HepG2 (cell line): ENCODE measurements around the gene ATP6V0E1. TPM values are rescaled to one million over a fixed set of nuclear protein-coding genes. Genes with fewer than 3 reads are reported as not detected.
A peak's percentile ranks its signal among the peaks of the same experiment; 100 is the strongest.

Experiments used
- BCL3 ChIP-seq: sonication (generic); formaldehyde crosslinking; IDR thresholded peaks from 2 replicates; pipeline ENCODE4 v1.5.1; 2020; ENCODE audit warnings: mild to moderate bottlenecking, missing genetic modification reagents, moderate library complexity
- CBFB ChIP-seq: sonication (generic); formaldehyde crosslinking; IDR thresholded peaks from 2 replicates; pipeline ENCODE4 v1.4.0; 2020; ENCODE audit warnings: missing genetic modification reagents
- DMTF1 ChIP-seq: sonication (generic); formaldehyde crosslinking; IDR thresholded peaks from 2 replicates; pipeline ENCODE4 v1.4.0; 2020; ENCODE audit warnings: mild to moderate bottlenecking, missing genetic modification reagents
- FOXP4 ChIP-seq: sonication (generic); formaldehyde crosslinking; IDR thresholded peaks from 2 replicates; pipeline ENCODE4 v1.4.0; 2020; ENCODE audit warnings: missing genetic modification reagents
- GATAD1 ChIP-seq: IDR thresholded peaks from 2 replicates; pipeline ENCODE4 v1.6.1; 2016; ENCODE audit warnings: missing genetic modification reagents, missing compliant biosample characterization
- HNF4G ChIP-seq, 2 experiments: sonication (generic) in 1 of 2; formaldehyde crosslinking in 1 of 2; IDR thresholded peaks; 2 replicates each; pipeline versions ENCODE4 v1.4.0 to v1.6.1; 2011 to 2020; ENCODE audit warnings: borderline replicate concordance in 2 of 2, low read depth in 2 of 2, mild to moderate bottlenecking in 2 of 2, low read length in 1 of 2, missing genetic modification reagents in 1 of 2, moderate library complexity in 1 of 2
- PTBP1 ChIP-seq: fragments of 200-400 bp; formaldehyde crosslinking; IDR thresholded peaks from 2 replicates; pipeline ENCODE4 v1.6.1; 2018; ENCODE audit warnings: low read length, low read depth; ENCODE audit not compliant: poor library complexity, severe bottlenecking
- SNAPC5 ChIP-seq: sonication (generic); formaldehyde crosslinking; IDR thresholded peaks from 2 replicates; pipeline ENCODE4 v1.8.1; 2023; ENCODE audit warnings: mild to moderate bottlenecking, missing genetic modification reagents, borderline replicate concordance
- TCF12 ChIP-seq, 2 experiments: fragments of 450-650 bp in 1 of 2; sonication (generic) in 1 of 2; formaldehyde crosslinking in 1 of 2; IDR thresholded peaks; 2 replicates each; pipeline versions ENCODE4 v1.6.1 to v1.8.0; 2017 to 2022; ENCODE audit warnings: antibody characterized with exemption in 1 of 2, mild to moderate bottlenecking in 1 of 2, missing genetic modification reagents in 1 of 2, moderate library complexity in 1 of 2
- THAP8 ChIP-seq: sonication (generic); formaldehyde crosslinking; IDR thresholded peaks from 2 replicates; pipeline ENCODE4 v1.5.1; 2020; ENCODE audit warnings: missing genetic modification reagents, mild to moderate bottlenecking, borderline replicate concordance
- THYN1 ChIP-seq: sonication (generic); formaldehyde crosslinking; IDR thresholded peaks from 2 replicates; pipeline ENCODE4 v1.8.1; 2023; ENCODE audit warnings: low read depth, mild to moderate bottlenecking, moderate library complexity, missing genetic modification reagents, borderline replicate concordance
- YEATS4 ChIP-seq: sonication (generic); formaldehyde crosslinking; IDR thresholded peaks from 2 replicates; pipeline ENCODE4 v1.4.0; 2020; ENCODE audit warnings: missing genetic modification reagents, borderline replicate concordance
- ZNF17 ChIP-seq: sonication (generic); formaldehyde crosslinking; IDR thresholded peaks from 2 replicates; pipeline ENCODE4 v1.5.0; 2020; ENCODE audit warnings: mild to moderate bottlenecking, missing genetic modification reagents
- ZNF44 ChIP-seq: sonication (generic); formaldehyde crosslinking; IDR thresholded peaks from 2 replicates; pipeline ENCODE4 v1.5.1; 2020; ENCODE audit warnings: mild to moderate bottlenecking, missing genetic modification reagents
- ZNF570 ChIP-seq: sonication (generic); formaldehyde crosslinking; IDR thresholded peaks from 2 replicates; pipeline ENCODE4 v1.4.0; 2020; ENCODE audit warnings: mild to moderate bottlenecking, missing genetic modification reagents, borderline replicate concordance
- ZNF574 ChIP-seq: sonication (generic); formaldehyde crosslinking; IDR thresholded peaks from 2 replicates; pipeline ENCODE4 v1.4.0; 2020; ENCODE audit warnings: missing genetic modification reagents
- ZNF775 ChIP-seq: sonication (generic); formaldehyde crosslinking; IDR thresholded peaks from 2 replicates; pipeline ENCODE4 v1.4.0; 2020; ENCODE audit warnings: missing genetic modification reagents, mild to moderate bottlenecking, moderate library complexity, borderline replicate concordance
- polyA plus RNA-seq, 8 experiments: library from polyadenylated mRNA; depleted of rRNA in 3 of 8; stranded (reverse) in 7 of 8; unstranded in 1 of 8; fragments of >200 nt; fragmentation: Illumina TruSeq in 4 of 8; extraction: Trizol in 4 of 8; gene quantifications; 2 replicates each; pipeline versions ENCODE4 v1.2.1 to v1.2.3, GENCODE V29; 2011 to 2016; ENCODE audit warnings: low read depth in 4 of 8, missing spikeins in 1 of 8, mixed read lengths in 1 of 8; ENCODE audit not compliant: insufficient read depth in 1 of 8
- total RNA-seq, 5 experiments: library from RNA; depleted of rRNA; stranded (reverse); fragments of >200 nt; fragmentation: Illumina TruSeq; extraction: Trizol; gene quantifications; 2 replicates each; pipeline ENCODE4 v1.2.3, GENCODE V29; 2016; ENCODE audit warnings: low read depth in 1 of 5

ATP6V0E1 gene
- total and polyA plus RNA-seq, 2 of the 13 experiments (the other 11 are each of a cell fraction or from before 2014, with no cell fraction given) = 143 to 215 TPM

- peak; percentile 23; the same call in 1 of the 2 replicates for TF ChIP-seq HNF4G (IDR thresholded peaks at IDR 0.05; ENCODE audit: borderline replicate concordance, low read depth, low read length)
- TF ChIP-seq HNF4G (CRISPR knock-in tag; IDR thresholded peaks at IDR 0.05; ENCODE audit: borderline replicate concordance, low read depth) = no peak
- TF ChIP-seq YEATS4 = peak; percentile 48; the same call in 1 of the 2 replicates
- TF ChIP-seq TCF12 (IDR thresholded peaks at IDR 0.05) = no peak
- TF ChIP-seq TCF12 (CRISPR knock-in tag; IDR thresholded peaks at IDR 0.05) = peak; percentile 43; the same call in 1 of the 2 replicates
- no peak for TF ChIP-seq ZNF17 (CRISPR knock-in tag)
- TF ChIP-seq DMTF1 (CRISPR knock-in tag) = no peak
- no peak for TF ChIP-seq SNAPC5 (CRISPR knock-in tag)
- no peak for TF ChIP-seq ZNF44 (CRISPR knock-in tag)
- no peak for TF ChIP-seq ZNF570
- TF ChIP-seq THYN1 (CRISPR knock-in tag) = no peak
- TF ChIP-seq PTBP1 = no peak
- peak; percentile 87 for TF ChIP-seq GATAD1 (CRISPR knock-in tag)
- no peak for TF ChIP-seq ZNF775
- TF ChIP-seq ZNF574 (CRISPR knock-in tag) = peak; percentile 69
- peak; percentile 63; the same call in 1 of the 2 replicates for TF ChIP-seq CBFB (CRISPR knock-in tag)
- TF ChIP-seq THAP8 (CRISPR knock-in tag) = peak; percentile 99
- 0 out of 2 replicates have a peak, but pooled peaks have one; percentile 52 for TF ChIP-seq BCL3
- peak; percentile 57; the same call in 1 of the 2 replicates for TF ChIP-seq FOXP4 (CRISPR knock-in tag)
These were observed 72.6 kb downstream of the ATP6V0E1 start, which contains the start of gene CREBRF (continued) for GRCh38 chr5:173055983-173056782.
